Tibial artery (tissue), 4 donors: ENCODE measurements around the gene EBNA1BP2.

Experiments
- DNase-seq, 2 donors: peaks; one replicate each; pipeline ENCODE4 v3.0.0-alpha.2; 2019
- H3K27ac ChIP-seq, 2 donors: fragments of 200-600 bp; sonication (generic) in 1 of 2; 1 replicate in 1 of 2; 2 replicates in 1 of 2; pipeline ENCODE4 v1.5.1; 2018 to 2019; ENCODE audit warnings: mild to moderate bottlenecking in 1 of 2
- H3K27me3 ChIP-seq, 2 donors: fragments of 200-600 bp; sonication (generic) in 1 of 2; one replicate each; pipeline versions ENCODE4 v1.5.1 to v1.6.0; 2016 to 2019
- H3K36me3 ChIP-seq, 3 donors: fragments of 200-600 bp; sonication (generic) in 2 of 3; one replicate each; pipeline ENCODE4 v1.5.1; 2016 to 2019; ENCODE audit warnings: mild to moderate bottlenecking in 2 of 3
- H3K4me1 ChIP-seq, 4 donors: fragments of 200-600 bp; sonication (generic) in 2 of 4; 1 replicate in 3 of 4; 2 replicates in 1 of 4; pipeline ENCODE4 v1.5.1; 2016 to 2019
- H3K4me3 ChIP-seq, 2 donors: fragments of 200-600 bp; sonication (generic) in 1 of 2; 1 replicate in 1 of 2; 2 replicates in 1 of 2; pipeline ENCODE4 v1.5.1; 2018 to 2019; ENCODE audit warnings: mild to moderate bottlenecking in 2 of 2
- H3K9me3 ChIP-seq, 3 donors: fragments of 200-600 bp; sonication (generic) in 1 of 3; one replicate each; pipeline ENCODE4 v1.5.1; 2016 to 2019
- CTCF ChIP-seq, 2 experiments: fragments of 200-600 bp in 1 of 2; fragments of 450-650 bp in 1 of 2; IDR thresholded peaks; one replicate each; pipeline ENCODE4 v1.5.1; 2017 to 2019; ENCODE audit warnings: antibody characterized with exemption in 2 of 2, mild to moderate bottlenecking in 1 of 2, moderate library complexity in 1 of 2
- intact Hi-C: fragments of 100-400 bp; cut with DNase I; formaldehyde crosslinking; loops from one replicate; pipeline ENCODE4 v1.15.0; 2023; ENCODE audit warnings: low total_unique reads

Gene EBNA1BP2

GRCh38 chr1:43207229-43207853, 35.3 kb upstream of the EBNA1BP2 start:
- no peak overlapping the region for H3K27ac ChIP-seq
- intact Hi-C loops: no loop called here
- no peak for DNase-seq
- H3K4me3 ChIP-seq: no peak overlapping the region
- H3K4me1 ChIP-seq: peaks cover 0 to 22% (median 20%) of the 10 kb centered on the region in 4 donors
- no peaks in the 10 kb centered on the region for H3K36me3 ChIP-seq
- no peaks in the 10 kb centered on the region for H3K9me3 ChIP-seq
- no peaks in the 10 kb centered on the region for H3K27me3 ChIP-seq
- no peak for TF ChIP-seq CTCF (IDR thresholded peaks at IDR 0.05)

GRCh38 chr1:43206600-43207228, 34.6 kb upstream of the EBNA1BP2 start:
- Histone ChIP-seq H3K27me3 (no peaks in the 10 kb centered on the region), H3K4me3 (no peak overlapping the region), H3K27ac (peak overlapping the region in 1 of 2 donors; percentile 7), H3K4me1 (peaks cover 0 to 22% (median 20%) of the 10 kb centered on the region in 4 donors), H3K36me3 (no peaks in the 10 kb centered on the region), H3K9me3 (no peaks in the 10 kb centered on the region)
- intact Hi-C loops: no loop called here
- TF ChIP-seq CTCF (IDR thresholded peaks at IDR 0.05): no peak
- DNase-seq: no peak

GRCh38 chr1:43205671-43206070, 33.6 kb upstream of the EBNA1BP2 start:
- H3K4me3 ChIP-seq: no peak overlapping the region
- intact Hi-C loops: no loop called here

GRCh38 chr1:43204394-43204793, 32.3 kb upstream of the EBNA1BP2 start:
- intact Hi-C loops: no loop called here
- Histone ChIP-seq H3K4me1 (peaks cover 0 to 22% (median 20%) of the 10 kb centered on the region in 4 donors), H3K4me3 (no peak overlapping the region), H3K27me3 (no peaks in the 10 kb centered on the region), H3K9me3 (no peaks in the 10 kb centered on the region), H3K27ac (no peak overlapping the region), H3K36me3 (no peaks in the 10 kb centered on the region)
- DNase-seq: no peak
- TF ChIP-seq CTCF (IDR thresholded peaks at IDR 0.05): no peak

More at GRCh38 chr1:43205671-43206070, 33.6 kb upstream of the EBNA1BP2 start:
- Histone ChIP-seq H3K27ac (peak overlapping the region; percentile 7), H3K9me3 (no peaks in the 10 kb centered on the region), H3K4me1 (peaks cover 0 to 22% (median 20%) of the 10 kb centered on the region in 4 donors), H3K27me3 (no peaks in the 10 kb centered on the region), H3K36me3 (no peaks in the 10 kb centered on the region)
- TF ChIP-seq CTCF (IDR thresholded peaks at IDR 0.05): no peak
- DNase-seq: no peak

DNA sequence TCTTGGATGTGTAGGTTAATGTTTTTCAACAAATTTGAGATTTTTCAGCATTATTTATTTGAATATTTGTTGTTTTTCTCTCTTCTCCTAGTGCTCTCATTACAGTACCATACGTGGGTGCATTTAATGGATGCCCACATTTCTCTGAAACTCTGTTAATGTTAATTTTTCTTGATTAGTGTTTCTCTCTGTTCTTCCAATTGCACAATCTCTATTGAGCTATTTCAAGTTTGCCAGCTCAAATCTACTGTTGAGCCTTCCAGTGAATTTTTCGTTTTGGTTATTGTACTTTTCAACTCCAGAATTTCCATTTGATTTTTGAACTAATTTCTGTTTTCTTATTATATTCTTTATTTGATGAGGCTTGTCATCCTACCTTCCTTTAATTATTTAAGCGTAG, 31.8 kb upstream of the EBNA1BP2 start:
- no peak for DNase-seq
- Histone ChIP-seq H3K27me3 (no peaks in the 10 kb centered on the region), H3K36me3 (no peaks in the 10 kb centered on the region), H3K4me1 (peaks cover 0 to 22% (median 20%) of the 10 kb centered on the region in 4 donors), H3K27ac (no peak overlapping the region), H3K4me3 (no peak overlapping the region), H3K9me3 (no peaks in the 10 kb centered on the region)
- intact Hi-C loops: no loop called here
- no peak for TF ChIP-seq CTCF (IDR thresholded peaks at IDR 0.05)
